Fibroblast of the aortic adventitia (primary cell): ENCODE data around the gene ARHGAP31. TPM values are rescaled to one million over a fixed set of nuclear protein-coding genes. Genes with fewer than 3 reads are reported as not detected.
A peak's percentile ranks its signal among the peaks of the same experiment; 100 is the strongest.

Source experiments
- DNase-seq: peaks from one replicate; pipeline ENCODE4 v3.0.0-alpha.2; 2010; ENCODE audit warnings: low read depth
- H3K4me3 ChIP-seq: 2 replicates; pipeline ENCODE4 v1.5.1; 2011; ENCODE audit warnings: low read depth, mild to moderate bottlenecking, control low read depth, low read length, moderate library complexity
- CTCF ChIP-seq: IDR thresholded peaks from 2 replicates; pipeline ENCODE4 v1.5.1; 2011; ENCODE audit warnings: mild to moderate bottlenecking, low read length, control low read depth, inconsistent platforms; ENCODE audit not compliant: insufficient read depth
- total RNA-seq: library from RNA; depleted of rRNA; stranded (reverse); fragments of >200 nt; gene quantifications from 2 replicates; pipeline ENCODE4 v1.2.3, GENCODE V29; 2012; ENCODE audit warnings: low replicate concordance

Gene ARHGAP31
- total RNA-seq, 1 donor = 11.4 TPM

DNA sequence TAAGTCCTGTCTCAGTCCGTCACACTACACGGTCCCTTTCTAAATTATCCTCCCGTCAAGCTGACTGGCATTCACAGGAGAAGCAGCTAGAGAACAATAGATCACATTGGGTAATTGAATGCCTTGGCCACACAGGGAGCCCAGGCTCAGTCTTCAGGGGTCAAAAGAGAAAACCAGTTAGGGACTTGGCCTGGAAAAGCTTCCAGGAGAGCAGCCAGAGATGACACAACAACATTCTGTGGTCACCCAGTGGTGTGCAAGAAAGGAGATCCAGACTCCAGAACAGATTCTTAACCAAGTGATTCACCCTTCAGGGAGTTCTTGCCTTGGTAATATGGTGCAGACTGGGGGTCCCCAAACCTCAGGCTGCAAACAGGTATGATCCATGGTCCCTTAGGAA lies 15.9 kb downstream of the ARHGAP31 start:
- DNase-seq = peak; percentile 97
- no peak overlapping the region for H3K4me3 ChIP-seq
- TF ChIP-seq CTCF = no peak

- peak; percentile 41 for DNase-seq
- H3K4me3 ChIP-seq = no peak overlapping the region
- TF ChIP-seq CTCF = no peak
Measured at GRCh38 chr3:119311081-119311925, 17.1 kb downstream of the ARHGAP31 start.

- no peak overlapping the region for H3K4me3 ChIP-seq
- TF ChIP-seq CTCF = no peak
- DNase-seq = no peak
Measured at GRCh38 chr3:119313461-119313860, 19.3 kb downstream of the ARHGAP31 start.

DNA sequence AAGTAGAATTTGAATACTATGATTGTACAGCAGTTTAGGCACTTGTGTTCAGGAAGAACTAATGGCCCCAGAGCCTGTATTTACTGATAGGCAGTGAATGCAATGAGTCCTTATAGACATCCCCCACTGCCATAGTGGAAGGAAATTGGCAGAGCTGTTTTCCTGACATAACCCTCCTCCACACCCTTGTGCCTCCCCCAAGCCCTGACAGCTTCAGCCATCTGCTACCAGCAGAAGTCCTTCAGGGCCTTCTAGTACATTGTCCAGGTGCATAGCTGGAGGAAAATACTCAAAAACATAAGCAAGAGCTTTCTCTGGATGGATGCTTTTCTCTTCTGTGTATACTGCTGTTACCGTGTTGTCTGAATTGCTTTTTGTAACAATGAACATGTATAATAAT lies 20.6 kb downstream of the ARHGAP31 start:
- TF ChIP-seq CTCF = no peak
- no peak for DNase-seq
- no peak overlapping the region for H3K4me3 ChIP-seq

DNA sequence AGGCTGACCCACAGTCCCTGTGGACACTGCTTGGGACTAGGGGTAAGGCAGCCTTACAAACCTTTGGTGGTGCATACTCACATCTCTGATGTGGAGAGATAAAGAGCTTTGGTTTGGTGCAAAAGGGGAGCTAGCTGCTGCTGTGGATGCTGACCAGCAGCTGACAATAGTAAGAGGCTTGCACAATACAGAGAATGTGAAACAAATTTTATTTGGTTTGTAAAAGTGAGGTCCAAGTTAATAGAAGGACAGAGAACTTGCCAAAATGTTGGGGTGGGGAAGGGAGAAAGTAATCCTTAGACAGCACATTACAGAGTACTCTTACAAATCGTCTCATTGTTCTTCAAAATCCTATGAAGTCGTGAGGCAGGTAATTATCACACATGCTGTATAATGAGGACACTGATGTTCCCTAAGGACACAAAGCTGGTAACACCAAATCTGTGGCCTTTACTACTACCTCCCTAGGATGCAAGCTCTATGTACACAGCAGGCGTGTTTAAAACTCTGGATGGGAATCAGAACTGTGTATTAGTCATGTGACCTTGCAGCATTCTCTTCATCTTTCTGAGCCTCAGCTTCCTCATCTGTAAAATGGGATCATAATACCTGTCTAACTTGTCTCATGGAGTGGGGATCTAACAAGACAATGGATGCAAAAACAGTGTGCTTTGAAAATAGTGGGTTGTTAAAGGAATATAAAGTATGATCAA lies 21.6 kb downstream of the ARHGAP31 start:
- TF ChIP-seq CTCF = no peak
- H3K4me3 ChIP-seq = no peak overlapping the region
- DNase-seq = peak; percentile 65

GRCh38 chr3:119316313-119316670 lies 22.1 kb downstream of the ARHGAP31 start:
- DNase-seq = no peak
- no peak overlapping the region for H3K4me3 ChIP-seq
- no peak for TF ChIP-seq CTCF
